Type B pancreatic cell (in vitro differentiated cells): Measurements from ENCODE around the gene RBFOX1. TPM values are rescaled to one million over a fixed set of nuclear protein-coding genes. Genes with fewer than 3 reads are reported as not detected.

Experiments used
- DNase-seq: peaks from one replicate; pipeline ENCODE4 v3.0.0; 2021; ENCODE audit warnings: mixed read lengths; ENCODE audit not compliant: unreplicated experiment; ENCODE audit errors: extremely low spot score
- H3K27ac Mint-ChIP-seq: 2 replicates; pipeline ENCODE4 v1.8.0; 2021; ENCODE audit warnings: mild to moderate bottlenecking, mixed read lengths
- H3K27me3 Mint-ChIP-seq: 2 replicates; pipeline ENCODE4 v1.8.0; 2021; ENCODE audit warnings: mixed read lengths
- H3K36me3 Mint-ChIP-seq: 2 replicates; pipeline ENCODE4 v1.8.0; 2021; ENCODE audit warnings: mixed read lengths
- H3K4me1 Mint-ChIP-seq: one replicate; pipeline ENCODE4 v1.8.0; 2021; ENCODE audit warnings: mixed read lengths; ENCODE audit not compliant: unreplicated experiment
- H3K4me3 Mint-ChIP-seq: 2 replicates; pipeline ENCODE4 v1.8.0; 2021; ENCODE audit warnings: mild to moderate bottlenecking, mixed read lengths
- H3K9me3 Mint-ChIP-seq: 2 replicates; pipeline ENCODE4 v1.8.0; 2021; ENCODE audit warnings: mixed read lengths
- CTCF ChIP-seq: fragments of 200-600 bp; sonication (generic); conservative IDR thresholded peaks from 2 replicates; pipeline ENCODE4 v1.5.0; 2021; ENCODE audit warnings: antibody characterized with exemption, mild to moderate bottlenecking
- total RNA-seq: library from RNA; stranded (reverse); gene quantifications from 2 replicates; pipeline ENCODE4 v1.2.1, GENCODE V29; 2021; ENCODE audit warnings: low replicate concordance

The RBFOX1 gene
- total RNA-seq, 1 donor from 2014 or later = 21.0 TPM

- no peak overlapping the region for H3K27ac Mint-ChIP-seq
- no peak overlapping the region for H3K4me3 Mint-ChIP-seq
- H3K4me1 Mint-ChIP-seq = no peaks in the 10 kb centered on the region
- H3K27me3 Mint-ChIP-seq = peaks cover 3% of the 10 kb centered on the region
- H3K9me3 Mint-ChIP-seq = peaks cover 5% of the 10 kb centered on the region
- no peak for TF ChIP-seq CTCF
- DNase-seq = no peak
- H3K36me3 Mint-ChIP-seq = no peaks in the 10 kb centered on the region
Observed at GRCh38 chr16:7705885-7706284, 373.2 kb downstream of the RBFOX1 start.

GRCh38 chr16:7709186-7709585, 376.5 kb downstream of the RBFOX1 start:
- Mint-ChIP-seq H3K27ac (no peak overlapping the region), H3K4me1 (peaks cover 9% of the 10 kb centered on the region), H3K4me3 (no peak overlapping the region), H3K27me3 (peaks cover 3% of the 10 kb centered on the region), H3K9me3 (peaks cover 5% of the 10 kb centered on the region), H3K36me3 (no peaks in the 10 kb centered on the region)
- TF ChIP-seq CTCF = no peak
- DNase-seq = no peak

GRCh38 chr16:7713244-7713643, 380.6 kb downstream of the RBFOX1 start:
- Mint-ChIP-seq H3K9me3 (peaks cover 5% of the 10 kb centered on the region), H3K27ac (no peak overlapping the region), H3K4me3 (no peak overlapping the region), H3K4me1 (peaks cover 18% of the 10 kb centered on the region), H3K27me3 (peaks cover 3% of the 10 kb centered on the region), H3K36me3 (no peaks in the 10 kb centered on the region)
- no peak for DNase-seq
- TF ChIP-seq CTCF = no peak

GRCh38 chr16:7714775-7715174, 382.1 kb downstream of the RBFOX1 start:
- no peak for DNase-seq
- no peaks in the 10 kb centered on the region for H3K9me3 Mint-ChIP-seq
- peaks cover 6% of the 10 kb centered on the region for H3K27me3 Mint-ChIP-seq
- no peak overlapping the region for H3K4me3 Mint-ChIP-seq
- no peak for TF ChIP-seq CTCF
- no peaks in the 10 kb centered on the region for H3K36me3 Mint-ChIP-seq
- no peak overlapping the region for H3K27ac Mint-ChIP-seq
- H3K4me1 Mint-ChIP-seq = peaks cover 18% of the 10 kb centered on the region

GRCh38 chr16:7716660-7717550, 384.3 kb downstream of the RBFOX1 start:
- H3K27me3 Mint-ChIP-seq = peaks cover 6% of the 10 kb centered on the region
- TF ChIP-seq CTCF = no peak
- no peak overlapping the region for H3K4me3 Mint-ChIP-seq
- H3K4me1 Mint-ChIP-seq = peaks cover 15% of the 10 kb centered on the region
- H3K36me3 Mint-ChIP-seq = no peaks in the 10 kb centered on the region
- DNase-seq = no peak
- no peak overlapping the region for H3K27ac Mint-ChIP-seq
- no peaks in the 10 kb centered on the region for H3K9me3 Mint-ChIP-seq
